ENCODE data around the gene MALRD1.

MALRD1 gene

GRCh38 chr10:19231034-19231433, 182.4 kb downstream of the MALRD1 start:
- Histone ChIP-seq H3F3A (ENCODE audit: insufficient read depth, low read length) (no peaks in the 10 kb centered on the region), H3K9me3 (ENCODE audit: low read length) (no peaks in the 10 kb centered on the region), H3K4me3 (ENCODE audit: low read depth, low read length, poor library complexity, severe bottlenecking) (no peak overlapping the region), H3K36me3 (ENCODE audit: insufficient read depth, low read length) (no peaks in the 10 kb centered on the region), H3K4me1 (ENCODE audit: insufficient read depth, low read length, severe bottlenecking) (no peaks in the 10 kb centered on the region), H3K79me2 (ENCODE audit: insufficient read depth, low read length) (no peaks in the 10 kb centered on the region), H4K20me1 (ENCODE audit: insufficient read depth, low read length) (no peaks in the 10 kb centered on the region), H3K27ac (ENCODE audit: low read depth, low read length, poor library complexity, severe bottlenecking) (no peak overlapping the region), H3K9me2 (ENCODE audit: low read depth, low read length) (no peaks in the 10 kb centered on the region), H3K4me2 (ENCODE audit: low read length) (no peak overlapping the region), H3K9ac (ENCODE audit: low read length) (no peak overlapping the region), H2AFZ (ENCODE audit: low read length) (no peak overlapping the region), H3K27me3 (ENCODE audit: insufficient read depth, low read length) (no peaks in the 10 kb centered on the region)
- no peak for TF ChIP-seq EZH2 (IDR thresholded peaks at IDR 0.05; ENCODE audit: borderline replicate concordance, low read length)
- TF ChIP-seq CTCF (IDR thresholded peaks at IDR 0.05; ENCODE audit: low read length): no peak

DNA sequence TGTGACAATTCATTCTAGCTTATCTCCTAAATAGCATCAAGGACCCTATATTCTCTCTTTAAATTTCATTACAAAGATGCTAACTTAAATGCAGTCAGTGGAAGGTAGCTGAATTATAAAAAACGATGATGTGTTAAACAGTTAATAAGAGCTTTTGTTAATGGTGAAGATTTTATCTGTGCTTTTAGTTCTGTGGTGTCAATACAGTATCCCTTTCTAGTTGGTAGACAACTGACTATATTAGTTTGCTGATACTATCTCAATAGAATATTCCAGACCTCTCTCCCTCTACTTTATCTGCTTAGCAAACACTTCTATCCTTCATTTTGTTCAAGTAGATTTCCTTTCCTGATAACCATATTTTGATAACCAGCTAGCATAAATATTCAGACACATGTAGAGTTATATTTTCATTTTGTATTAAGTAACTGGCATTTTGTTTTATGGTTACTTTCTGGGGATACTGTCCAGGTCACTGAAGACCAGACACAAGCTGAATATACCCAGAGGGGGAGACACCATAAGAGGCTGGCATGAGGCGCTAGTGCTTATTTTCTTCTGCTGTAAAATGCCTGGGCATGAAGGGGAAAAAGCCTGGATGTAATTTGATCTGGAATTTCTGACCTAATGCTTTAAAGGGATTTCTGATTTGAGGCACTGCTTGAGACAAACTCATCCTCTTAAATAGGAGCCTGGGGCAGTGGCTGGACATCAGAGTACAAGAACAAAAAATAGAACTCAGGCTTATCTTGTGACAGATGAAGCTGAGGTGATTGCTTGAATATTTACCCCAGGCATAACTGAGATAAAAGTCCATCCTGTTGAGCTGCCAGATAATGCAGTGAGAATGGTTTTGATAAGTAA, 197.5 kb downstream of the MALRD1 start:
- no peak overlapping the region for H3K27ac ChIP-seq (ENCODE audit: low read depth, low read length, poor library complexity, severe bottlenecking)
- no peaks in the 10 kb centered on the region for H4K20me1 ChIP-seq (ENCODE audit: insufficient read depth, low read length)
- no peaks in the 10 kb centered on the region for H3K4me1 ChIP-seq (ENCODE audit: insufficient read depth, low read length, severe bottlenecking)
- no peaks in the 10 kb centered on the region for H3K36me3 ChIP-seq (ENCODE audit: insufficient read depth, low read length)
- no peaks in the 10 kb centered on the region for H3K9me3 ChIP-seq (ENCODE audit: low read length)
- no peak overlapping the region for H3K9ac ChIP-seq (ENCODE audit: low read length)
- H3K9me2 ChIP-seq (ENCODE audit: low read depth, low read length): no peaks in the 10 kb centered on the region
- H3K79me2 ChIP-seq (ENCODE audit: insufficient read depth, low read length): no peaks in the 10 kb centered on the region
- TF ChIP-seq CTCF (IDR thresholded peaks at IDR 0.05; ENCODE audit: low read length) (no peak), EZH2 (IDR thresholded peaks at IDR 0.05; ENCODE audit: borderline replicate concordance, low read length) (no peak)
- H3K4me2 ChIP-seq (ENCODE audit: low read length): no peak overlapping the region
- H2AFZ ChIP-seq (ENCODE audit: low read length): no peak overlapping the region
- no peaks in the 10 kb centered on the region for H3F3A ChIP-seq (ENCODE audit: insufficient read depth, low read length)
- H3K27me3 ChIP-seq (ENCODE audit: insufficient read depth, low read length): no peaks in the 10 kb centered on the region
- H3K4me3 ChIP-seq (ENCODE audit: low read depth, low read length, poor library complexity, severe bottlenecking): no peak overlapping the region

- H3K79me2 ChIP-seq (ENCODE audit: insufficient read depth, low read length): no peaks in the 10 kb centered on the region
- H3K4me2 ChIP-seq (ENCODE audit: low read length): no peak overlapping the region
- H3K4me3 ChIP-seq (ENCODE audit: low read depth, low read length, poor library complexity, severe bottlenecking): no peak overlapping the region
- H3K4me1 ChIP-seq (ENCODE audit: insufficient read depth, low read length, severe bottlenecking): no peaks in the 10 kb centered on the region
- H2AFZ ChIP-seq (ENCODE audit: low read length): no peak overlapping the region
- H3K9ac ChIP-seq (ENCODE audit: low read length): no peak overlapping the region
- TF ChIP-seq EZH2 (IDR thresholded peaks at IDR 0.05; ENCODE audit: borderline replicate concordance, low read length) (no peak), CTCF (IDR thresholded peaks at IDR 0.05; ENCODE audit: low read length) (no peak)
- H4K20me1 ChIP-seq (ENCODE audit: insufficient read depth, low read length): no peaks in the 10 kb centered on the region
- no peaks in the 10 kb centered on the region for H3K36me3 ChIP-seq (ENCODE audit: insufficient read depth, low read length)
- no peaks in the 10 kb centered on the region for H3K9me2 ChIP-seq (ENCODE audit: low read depth, low read length)
- no peaks in the 10 kb centered on the region for H3K9me3 ChIP-seq (ENCODE audit: low read length)
- no peak overlapping the region for H3K27ac ChIP-seq (ENCODE audit: low read depth, low read length, poor library complexity, severe bottlenecking)
- H3F3A ChIP-seq (ENCODE audit: insufficient read depth, low read length): no peaks in the 10 kb centered on the region
- no peaks in the 10 kb centered on the region for H3K27me3 ChIP-seq (ENCODE audit: insufficient read depth, low read length)
Observed at GRCh38 chr10:19247843-19248242, 199.2 kb downstream of the MALRD1 start.

Data from OCI-LY1 (cell line).